IPS DF 4.7 (cell line): ENCODE data around the gene VWA3B.
"Not testable (repeated sequence)": the region's sequence is repeated elsewhere in the genome, so short reads cannot be mapped to it uniquely, and the experiment has no call there.

ENCODE experiments used
- DNase-seq: peaks from one replicate; pipeline ENCODE4 v3.0.0-alpha.2; 2013; ENCODE audit warnings: low spot score; ENCODE audit errors: extremely low read depth

Gene VWA3B

GRCh38 chr2:98295721-98296414 is 208.9 kb downstream of the VWA3B start:
- DNase-seq: no peak

- no peak for DNase-seq
Measured at GRCh38 chr2:98296440-98296839, 209.5 kb downstream of the VWA3B start.

DNA sequence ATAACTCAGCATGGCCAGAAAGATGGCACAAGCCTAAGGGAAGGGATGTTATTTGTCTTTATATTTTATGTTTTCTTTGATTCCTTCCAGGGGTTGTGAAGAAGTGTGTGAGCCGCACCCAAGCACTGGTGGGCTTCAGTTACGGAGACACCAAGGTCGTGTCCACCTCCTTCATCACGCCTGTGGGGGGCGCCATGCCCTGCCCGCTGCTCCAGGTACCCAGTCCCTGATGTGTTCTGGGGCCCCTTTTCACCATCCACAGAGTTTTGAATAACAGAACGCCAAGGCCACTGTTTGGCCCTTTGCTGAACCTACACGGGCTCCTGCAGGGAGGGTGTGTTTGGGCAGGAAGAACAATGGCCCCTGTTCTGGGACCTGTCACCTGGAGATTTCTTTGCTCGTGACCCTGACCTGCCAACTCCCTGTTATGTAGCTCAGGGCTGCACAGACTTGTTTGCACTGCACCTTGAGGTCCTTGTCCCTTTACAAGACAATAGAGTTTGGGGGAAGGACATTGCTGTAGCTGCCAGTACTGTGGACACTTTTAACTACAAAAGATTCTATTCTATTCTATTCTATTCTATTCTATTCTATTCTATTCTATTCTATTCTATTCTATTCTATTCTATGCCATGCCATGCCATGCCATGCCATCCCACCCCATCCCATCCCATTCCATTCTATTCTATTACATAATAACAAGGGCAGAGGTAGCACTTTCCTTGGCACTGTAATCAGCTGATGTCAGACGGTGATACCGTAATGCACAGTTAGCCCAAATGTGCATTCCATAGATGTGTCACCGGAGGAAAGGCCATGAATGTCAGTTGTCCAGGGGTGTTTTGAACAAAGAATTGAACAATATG is 211.1 kb downstream of the VWA3B start:
- DNase-seq: no peak

DNA sequence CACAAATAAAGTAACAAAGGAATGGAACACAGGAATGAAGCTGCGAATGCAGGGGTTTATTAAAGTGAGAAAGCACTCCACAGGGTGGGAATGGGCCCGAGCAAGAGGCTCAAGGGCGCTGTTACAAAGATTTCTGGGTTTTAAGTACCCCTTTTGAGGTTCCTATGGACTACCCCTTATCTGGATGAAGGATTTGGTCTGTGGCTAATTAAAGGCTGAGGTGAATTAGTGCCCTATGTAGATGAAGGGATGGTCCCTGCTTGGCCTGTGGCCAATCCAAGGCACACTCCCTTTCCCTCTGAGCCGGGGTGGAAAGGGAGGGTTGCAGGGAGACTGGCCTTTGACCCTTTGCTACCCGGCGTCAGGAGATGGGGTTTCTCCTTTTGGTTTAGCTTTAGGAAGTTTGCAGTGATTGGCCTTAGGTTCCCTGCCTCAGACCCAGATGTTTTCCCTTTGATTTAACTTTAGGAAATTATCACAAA is 211.8 kb downstream of the VWA3B start:
- DNase-seq: no peak

- no peak for DNase-seq
Measured at GRCh38 chr2:98299211-98299905, 212.4 kb downstream of the VWA3B start.

DNA sequence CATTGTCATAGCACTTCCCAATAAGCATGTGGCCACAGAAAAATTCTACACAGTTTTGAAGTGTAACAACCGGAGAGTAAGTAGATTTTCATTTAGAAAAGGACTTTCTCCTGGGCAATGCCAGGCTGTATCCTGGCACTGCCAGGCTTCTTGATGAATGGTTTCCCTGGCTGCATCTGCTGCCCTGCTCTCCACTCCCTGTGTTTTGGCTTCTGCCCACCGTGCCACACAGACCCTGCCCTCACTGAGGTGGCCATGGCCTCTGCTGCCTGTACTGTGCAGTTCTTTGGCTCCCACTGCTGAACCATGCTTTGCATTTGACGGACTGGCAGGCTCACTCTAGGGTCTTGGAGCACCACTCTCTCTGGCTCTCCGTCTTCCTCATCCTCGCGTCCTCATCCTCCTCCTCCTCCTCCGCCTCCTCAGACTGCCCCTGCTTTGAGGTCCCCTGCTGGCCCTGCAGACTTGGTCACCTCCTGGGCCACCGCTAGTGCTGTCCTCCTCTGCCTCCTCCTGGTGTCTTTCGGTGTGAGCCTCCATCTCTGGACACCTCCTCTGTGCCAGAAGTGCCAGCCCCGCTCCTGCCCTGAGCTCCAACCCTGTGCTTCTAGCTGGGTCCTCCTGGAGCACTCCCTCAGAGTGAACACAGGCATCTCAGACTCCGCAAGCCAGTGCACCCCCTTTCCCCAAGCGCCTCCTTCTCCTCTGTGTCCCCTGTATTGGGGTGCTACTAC is 213.3 kb downstream of the VWA3B start:
- DNase-seq: no peak

DNA sequence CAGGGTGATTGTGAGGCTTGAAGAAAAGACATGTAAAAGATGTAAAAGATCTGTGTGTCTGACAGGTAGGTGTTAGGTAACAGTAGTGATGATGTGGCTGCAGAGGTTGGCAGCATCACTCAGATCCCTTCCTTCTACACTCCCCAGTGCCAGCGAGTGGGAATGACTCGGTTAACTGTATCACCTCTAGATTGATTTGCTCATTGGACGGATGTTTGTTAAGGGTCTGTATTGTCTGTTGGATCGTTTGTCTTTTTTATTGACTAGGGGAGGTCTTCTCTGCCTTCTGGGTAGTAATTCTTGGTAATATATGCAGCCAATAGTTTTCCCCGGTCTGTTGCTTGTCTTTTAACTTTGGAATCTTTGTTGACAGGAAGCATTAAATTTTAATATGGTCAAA is 214.5 kb downstream of the VWA3B start:
- DNase-seq: no peak

- DNase-seq: not testable (repeated sequence)
Measured at GRCh38 chr2:98307131-98307696, 220.2 kb downstream of the VWA3B start.

GRCh38 chr2:98308068-98308467 is 221.1 kb downstream of the VWA3B start:
- DNase-seq: no peak

DNA sequence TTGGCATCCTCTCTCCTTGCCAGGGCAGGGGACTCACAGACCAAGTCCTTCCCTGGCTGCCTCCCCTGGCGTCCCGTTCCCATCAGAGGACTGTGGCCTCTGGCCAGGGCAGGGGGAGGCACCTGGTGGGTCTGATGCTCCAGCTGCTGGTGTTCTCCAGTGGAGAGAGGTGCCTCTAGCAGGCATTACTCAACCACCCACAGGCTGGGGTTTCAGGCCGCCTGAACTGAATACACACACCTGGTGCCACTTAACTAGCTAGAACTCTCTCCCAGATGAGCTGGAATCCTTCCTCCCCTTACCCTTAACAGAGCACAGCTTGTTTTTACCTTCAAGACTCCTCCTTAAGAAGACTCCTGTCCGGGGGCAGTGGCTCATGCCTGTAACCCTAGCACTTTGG is 221.6 kb downstream of the VWA3B start:
- DNase-seq: no peak

GRCh38 chr2:98309580-98309979 is 222.6 kb downstream of the VWA3B start:
- no peak for DNase-seq

GRCh38 chr2:98310010-98310409 is 223.0 kb downstream of the VWA3B start:
- DNase-seq: no peak

- DNase-seq: no peak
Measured at GRCh38 chr2:98311090-98311489, 224.1 kb downstream of the VWA3B start.

GRCh38 chr2:98311771-98312545 is 225.0 kb downstream of the VWA3B start:
- no peak for DNase-seq

GRCh38 chr2:98313492-98314250 is 226.7 kb downstream of the VWA3B start:
- DNase-seq: no peak

GRCh38 chr2:98314251-98314650 is 227.3 kb downstream of the VWA3B start:
- no peak for DNase-seq

DNA sequence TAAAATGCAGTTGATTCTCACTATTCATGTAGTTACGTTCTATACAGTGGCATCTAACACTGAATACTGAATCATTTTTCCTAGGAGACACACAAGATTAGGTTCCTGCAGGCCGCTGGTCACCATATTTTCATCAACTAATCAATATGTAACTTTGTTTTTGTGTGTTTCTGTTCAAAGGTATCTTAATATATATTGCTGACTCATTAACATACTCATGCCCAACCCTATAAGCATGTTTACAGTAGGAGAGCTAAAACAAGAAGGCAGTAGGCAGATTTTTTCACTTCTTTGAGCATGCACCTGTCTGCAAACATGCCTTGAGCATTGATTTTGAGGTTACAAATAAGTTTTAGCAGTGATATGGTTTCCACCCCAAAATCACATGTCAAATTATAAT is 229.0 kb downstream of the VWA3B start:
- no peak for DNase-seq

DNA sequence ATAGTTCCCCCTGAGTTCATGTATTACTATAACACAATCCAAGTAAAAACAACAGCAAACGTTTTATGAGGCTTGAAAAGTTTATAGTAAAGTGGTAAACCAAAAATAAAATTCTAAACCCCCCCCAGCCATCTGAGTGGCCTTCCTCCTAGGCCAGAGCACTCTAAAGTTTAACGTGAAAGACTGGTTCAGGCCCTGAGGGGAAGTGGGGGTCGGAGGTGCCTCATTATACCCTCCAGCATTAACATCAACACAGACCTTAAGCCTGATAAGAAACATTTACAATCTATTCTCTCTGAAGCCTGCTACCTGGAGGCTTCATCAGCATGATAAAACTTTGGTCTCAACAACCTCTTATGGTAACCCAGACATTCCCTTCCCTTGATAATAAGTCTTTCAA is 230.2 kb downstream of the VWA3B start:
- DNase-seq: no peak

GRCh38 chr2:98320171-98320570 is 233.2 kb downstream of the VWA3B start:
- DNase-seq: not testable (repeated sequence)
